ENCODE data around the gene INSM2.
A peak's percentile ranks its signal among the peaks of the same experiment; 100 is the strongest.

The INSM2 gene, protein sequence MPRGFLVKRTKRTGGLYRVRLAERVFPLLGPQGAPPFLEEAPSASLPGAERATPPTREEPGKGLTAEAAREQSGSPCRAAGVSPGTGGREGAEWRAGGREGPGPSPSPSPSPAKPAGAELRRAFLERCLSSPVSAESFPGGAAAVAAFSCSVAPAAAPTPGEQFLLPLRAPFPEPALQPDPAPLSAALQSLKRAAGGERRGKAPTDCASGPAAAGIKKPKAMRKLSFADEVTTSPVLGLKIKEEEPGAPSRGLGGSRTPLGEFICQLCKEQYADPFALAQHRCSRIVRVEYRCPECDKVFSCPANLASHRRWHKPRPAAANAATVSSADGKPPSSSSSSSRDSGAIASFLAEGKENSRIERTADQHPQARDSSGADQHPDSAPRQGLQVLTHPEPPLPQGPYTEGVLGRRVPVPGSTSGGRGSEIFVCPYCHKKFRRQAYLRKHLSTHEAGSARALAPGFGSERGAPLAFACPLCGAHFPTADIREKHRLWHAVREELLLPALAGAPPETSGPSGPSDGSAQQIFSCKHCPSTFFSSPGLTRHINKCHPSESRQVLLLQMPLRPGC

DNA sequence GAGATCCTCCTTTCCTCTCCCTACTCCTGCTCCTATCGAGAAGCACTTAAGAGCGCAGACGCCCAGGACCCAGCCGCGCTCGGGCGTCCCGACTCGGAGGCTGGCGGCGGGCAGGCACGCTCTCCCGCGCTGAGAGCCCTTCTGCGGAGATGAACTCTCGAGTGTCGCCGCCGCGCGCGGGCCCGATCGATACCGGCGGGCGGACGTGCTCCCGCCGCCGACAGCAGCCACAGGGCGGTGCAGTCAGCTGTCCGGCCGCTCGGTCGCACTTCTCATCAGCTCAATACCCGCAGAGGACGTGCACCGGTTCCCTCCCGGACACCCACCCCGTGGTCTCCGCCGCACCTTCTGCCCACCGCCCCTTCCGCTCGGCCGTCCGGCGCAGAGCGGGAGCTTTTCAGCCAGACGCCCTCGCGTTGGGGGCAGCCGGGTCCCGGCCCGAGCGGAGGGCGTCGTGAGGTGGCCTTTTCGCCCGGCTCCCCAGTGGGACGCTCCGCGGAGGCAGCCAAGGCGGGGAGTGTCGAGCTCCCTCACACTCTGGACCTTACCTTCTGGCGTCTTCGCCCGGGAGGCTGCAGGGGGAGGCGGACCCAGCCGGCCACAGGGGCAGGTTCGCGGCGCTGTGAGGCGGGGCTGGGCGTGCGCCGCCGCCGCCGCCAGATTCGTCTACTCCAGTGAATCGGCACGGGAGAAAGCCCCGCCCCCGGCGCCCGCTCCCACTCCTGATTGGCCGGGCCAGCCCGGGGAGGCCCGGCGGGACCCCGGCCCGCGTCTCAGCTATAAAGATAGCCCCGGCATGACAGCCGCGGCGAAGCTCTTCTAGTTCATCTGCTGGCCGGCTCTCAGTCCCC lies at the start of gene INSM2:
TSS of gene INSM2 (plus strand) at position 808 of the 851 bp plus-strand sequence. CDS start 89 bp downstream, outside the sequence.
- DNase-seq, result peak; percentile 63

DNA sequence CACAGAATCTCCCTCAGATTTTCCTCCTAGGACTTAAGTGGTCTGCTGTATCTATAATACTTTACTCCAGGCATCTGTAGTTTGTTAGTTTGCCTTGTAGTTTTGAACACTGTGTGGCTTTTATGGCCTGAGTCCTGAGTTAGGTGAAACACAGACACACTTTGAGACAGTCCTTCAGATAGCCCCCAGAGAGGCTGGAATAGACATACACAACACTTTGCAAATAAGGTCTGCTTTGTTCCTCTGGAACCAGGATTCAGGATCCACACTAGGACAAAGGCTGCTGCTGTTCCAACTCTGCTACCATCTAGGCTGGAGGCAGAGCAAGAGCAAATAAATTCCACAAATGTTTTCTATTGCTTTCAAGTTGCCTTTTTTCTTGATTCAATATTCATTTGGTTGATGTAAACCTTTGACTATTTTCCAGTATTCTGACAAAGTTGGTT lies 41.4 kb upstream of the INSM2 start:
- no peak for DNase-seq

DNA sequence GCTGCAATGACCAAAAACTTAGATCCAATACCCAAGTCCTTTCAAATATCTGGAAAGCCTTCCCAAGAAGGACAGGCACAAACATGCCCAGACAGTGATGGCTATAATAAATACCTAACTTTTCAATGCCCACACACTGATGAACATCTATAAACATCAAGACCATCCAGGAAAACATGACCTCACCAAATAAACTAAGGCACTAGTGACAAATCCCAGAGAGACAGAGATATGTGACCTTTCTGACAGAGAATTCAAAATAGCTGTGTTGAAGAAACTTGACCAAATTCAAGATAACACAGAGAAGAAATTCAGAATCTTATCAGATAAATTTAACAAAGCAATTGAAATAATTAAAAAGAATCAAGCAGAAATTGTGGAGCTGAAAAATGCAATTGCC lies 38.7 kb upstream of the INSM2 start:
- no peak for DNase-seq

DNA sequence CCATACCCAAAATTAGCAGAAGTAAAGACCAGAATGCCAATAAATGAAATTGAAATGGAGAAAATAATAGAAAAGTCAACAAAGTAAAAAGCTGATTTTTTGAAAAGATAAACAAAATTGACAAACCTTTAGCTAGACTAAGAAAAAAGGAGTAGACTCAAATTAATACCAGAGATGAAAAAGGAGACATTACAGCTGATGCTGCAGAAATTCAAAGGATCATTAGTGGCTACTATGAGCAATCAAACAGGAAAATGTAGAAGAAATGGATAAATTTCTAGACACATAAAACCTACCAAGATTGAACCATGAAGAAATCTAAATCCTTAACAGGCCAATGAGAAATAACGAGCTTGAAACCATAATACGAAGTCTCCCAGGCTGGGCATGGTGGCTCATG lies 34.8 kb upstream of the INSM2 start:
- DNase-seq, result no peak

DNA sequence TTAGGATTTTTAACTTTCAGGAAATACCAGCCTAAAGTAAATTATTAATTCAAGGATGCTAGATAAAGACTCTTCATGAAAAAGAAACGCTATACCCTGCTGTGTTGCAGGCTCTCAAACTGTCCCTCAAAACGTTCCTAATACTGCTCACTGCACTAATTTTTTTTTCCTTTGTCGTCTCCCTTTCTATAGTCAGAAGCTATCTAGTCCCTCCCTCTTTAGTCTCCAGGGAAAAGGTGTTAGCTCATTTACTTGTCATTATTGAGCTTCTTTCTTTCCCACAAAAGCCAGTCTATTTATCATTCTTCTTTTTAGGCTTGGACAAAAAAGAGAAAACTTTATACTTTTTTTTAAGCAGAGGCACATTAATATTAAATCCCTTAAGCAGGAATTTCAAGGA lies 30.3 kb upstream of the INSM2 start:
- no peak for DNase-seq

DNA sequence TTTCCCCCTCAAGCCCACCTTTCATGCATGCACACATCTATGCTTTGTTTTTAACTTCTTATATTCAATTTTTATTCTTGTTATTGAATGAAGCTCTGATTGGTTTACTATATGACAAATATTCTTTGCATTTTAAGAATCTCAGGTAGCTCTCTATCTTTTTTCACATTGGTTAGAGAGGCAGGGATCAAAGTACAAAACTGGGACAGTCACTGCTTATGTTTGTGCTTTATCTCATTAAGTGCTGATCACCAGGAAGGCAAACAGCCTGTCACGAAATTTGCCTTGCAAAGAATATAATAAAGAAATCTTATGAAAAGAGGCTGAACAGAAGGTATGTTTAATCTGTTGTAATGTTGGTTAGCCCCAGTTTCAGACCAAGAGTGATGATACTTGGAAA lies 29.7 kb upstream of the INSM2 start:
- DNase-seq, result no peak

DNA sequence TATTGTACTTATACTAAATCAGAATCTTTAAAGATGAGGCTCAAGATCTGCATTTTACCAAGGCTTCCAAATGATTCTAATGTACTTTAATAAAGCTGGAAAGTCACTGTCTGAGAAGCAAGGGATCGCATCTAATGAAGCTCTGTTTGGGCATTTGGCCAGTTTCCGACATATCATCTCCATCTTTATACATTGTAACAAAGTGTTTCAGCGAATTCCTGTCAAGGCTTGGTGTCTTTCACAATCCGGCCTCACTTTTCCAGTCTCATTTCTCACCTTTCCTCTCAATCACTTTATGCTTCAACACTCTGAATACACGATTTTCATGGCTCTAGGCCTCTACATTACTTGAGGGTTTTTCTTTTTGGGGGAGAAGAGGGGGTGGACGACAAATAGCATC lies 27.5 kb upstream of the INSM2 start:
- no peak for DNase-seq

DNA sequence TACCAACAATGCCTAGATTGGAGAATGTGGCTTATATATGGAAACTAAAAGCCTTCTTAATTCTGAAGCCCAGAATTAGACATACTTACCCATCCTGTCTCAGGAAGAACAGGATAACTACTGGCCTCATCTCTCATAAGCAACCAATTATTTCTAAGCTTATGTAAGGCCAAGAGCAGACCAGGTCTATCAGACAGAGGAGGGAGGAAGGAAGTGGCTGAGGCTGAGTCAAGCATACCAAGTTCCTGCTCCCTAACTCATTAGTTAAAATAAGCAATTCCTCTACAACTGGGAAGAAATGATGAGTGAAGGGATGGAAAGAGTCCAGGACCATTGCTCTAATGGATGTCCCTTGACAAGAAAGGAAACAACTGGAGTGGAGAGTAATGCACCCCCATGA lies 27.0 kb upstream of the INSM2 start:
- DNase-seq, result no peak

DNA sequence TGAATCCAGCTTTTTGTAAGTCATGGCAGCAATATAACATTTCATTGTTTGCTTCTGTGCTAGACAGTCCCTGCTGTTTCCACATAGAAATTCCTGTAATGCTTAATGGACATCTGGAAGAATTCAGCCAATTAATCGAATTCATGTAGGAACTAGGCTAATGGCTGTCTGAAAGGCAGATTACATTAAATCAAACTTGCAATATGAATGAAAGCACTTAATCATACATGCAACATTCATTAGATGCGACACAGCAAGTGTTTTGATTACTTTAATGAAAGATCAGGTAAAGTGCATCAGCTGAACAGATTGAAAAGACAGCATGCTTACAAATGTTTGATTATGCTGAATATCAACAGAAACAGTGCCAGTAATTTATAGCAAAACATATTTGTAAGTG lies 24.1 kb upstream of the INSM2 start:
- no peak for DNase-seq

DNA sequence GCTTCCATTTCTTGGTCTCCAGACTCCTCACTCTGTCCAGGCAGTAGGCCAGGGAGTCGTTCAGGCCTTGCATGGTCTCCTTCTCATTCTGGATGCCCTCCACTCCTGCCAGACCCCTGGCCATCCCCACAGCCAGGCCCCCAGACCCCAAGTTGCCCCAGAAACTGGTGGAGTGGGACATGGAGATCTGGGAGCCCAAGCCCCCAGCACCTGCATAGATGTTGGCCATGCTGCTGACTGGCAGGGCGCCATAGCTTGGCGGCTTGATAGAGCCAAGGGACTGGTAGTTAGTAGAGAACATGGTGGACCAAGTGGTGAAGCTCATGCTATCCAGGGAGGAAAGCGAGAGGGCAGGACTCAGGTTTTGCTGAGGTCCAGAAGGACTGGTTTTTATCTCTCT lies 21.2 kb upstream of the INSM2 start:
- no peak for DNase-seq

DNA sequence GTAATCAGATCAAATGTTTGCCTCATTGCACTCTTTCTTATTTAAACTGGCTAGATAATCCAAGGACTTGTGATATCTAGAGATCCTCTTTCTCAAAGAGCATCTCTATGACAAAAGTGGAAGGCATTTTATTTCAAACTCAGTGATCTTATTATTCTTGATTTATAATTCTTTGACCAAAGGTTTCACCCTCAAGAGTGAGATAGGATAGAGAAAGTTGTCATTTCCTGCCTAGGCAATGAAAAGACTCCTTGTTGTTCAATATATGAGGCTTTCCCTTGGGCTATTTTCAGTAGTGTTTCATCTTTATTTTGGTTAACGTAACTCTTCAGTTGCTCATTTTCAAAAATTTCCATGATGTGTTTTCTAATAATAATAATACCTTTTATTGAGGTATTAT lies 18.0 kb upstream of the INSM2 start:
- no peak for DNase-seq

DNA sequence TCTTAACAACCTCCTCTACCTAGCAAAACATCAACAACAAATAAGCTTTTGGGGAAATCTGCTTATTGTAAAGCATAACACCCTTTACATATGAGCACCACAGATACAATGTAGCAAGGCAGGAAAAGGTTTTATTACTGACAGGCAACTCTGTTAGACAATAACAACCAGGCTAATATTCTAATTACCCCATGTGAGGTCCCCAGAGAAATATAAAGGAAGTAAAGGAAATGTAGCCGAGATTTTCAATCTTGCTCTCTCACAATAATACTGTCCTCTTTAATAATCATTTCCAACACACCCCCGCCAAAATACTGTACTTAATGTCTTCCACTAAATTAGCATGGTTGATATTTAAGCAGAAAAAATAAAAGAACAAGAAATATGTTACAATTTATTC lies 14.0 kb upstream of the INSM2 start:
- no peak for DNase-seq

DNA sequence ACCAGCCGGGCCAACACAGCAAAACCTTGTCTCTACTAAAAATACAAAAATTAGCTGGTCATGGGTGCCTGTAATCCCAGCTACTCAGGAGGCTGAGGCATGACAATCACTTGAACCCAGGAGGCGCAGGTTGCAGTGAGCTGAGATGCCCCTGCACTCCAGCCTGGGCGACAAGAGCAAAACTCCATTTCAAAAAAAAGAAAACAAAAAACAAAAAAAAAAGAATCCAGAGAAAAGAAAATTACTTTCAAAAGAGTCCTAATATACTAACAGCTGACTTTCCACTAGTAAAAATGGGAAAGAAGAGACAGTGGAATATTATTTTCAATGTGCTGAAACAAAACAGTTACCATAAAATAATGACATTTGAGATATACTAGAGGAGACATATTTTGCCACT lies 8.3 kb upstream of the INSM2 start:
- no peak for DNase-seq

DNA sequence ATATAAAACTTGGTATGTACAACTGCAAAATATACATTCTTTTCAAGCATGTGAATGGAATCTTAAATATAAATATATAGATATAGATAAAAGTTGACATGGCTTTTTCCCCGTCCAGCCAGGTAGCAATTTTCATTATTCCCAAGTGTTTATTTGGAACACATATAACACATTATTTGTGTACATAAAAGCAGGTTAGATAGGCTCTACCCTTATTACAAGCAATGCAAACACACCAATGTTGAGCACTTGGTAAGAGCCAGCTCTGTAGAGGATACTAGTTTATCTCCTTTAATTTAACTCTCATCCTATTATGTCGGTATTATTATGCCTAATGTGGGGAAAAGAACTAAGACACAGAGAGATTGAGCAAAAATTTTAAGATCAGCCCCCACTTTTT lies 7.0 kb upstream of the INSM2 start:
- no peak for DNase-seq

DNA sequence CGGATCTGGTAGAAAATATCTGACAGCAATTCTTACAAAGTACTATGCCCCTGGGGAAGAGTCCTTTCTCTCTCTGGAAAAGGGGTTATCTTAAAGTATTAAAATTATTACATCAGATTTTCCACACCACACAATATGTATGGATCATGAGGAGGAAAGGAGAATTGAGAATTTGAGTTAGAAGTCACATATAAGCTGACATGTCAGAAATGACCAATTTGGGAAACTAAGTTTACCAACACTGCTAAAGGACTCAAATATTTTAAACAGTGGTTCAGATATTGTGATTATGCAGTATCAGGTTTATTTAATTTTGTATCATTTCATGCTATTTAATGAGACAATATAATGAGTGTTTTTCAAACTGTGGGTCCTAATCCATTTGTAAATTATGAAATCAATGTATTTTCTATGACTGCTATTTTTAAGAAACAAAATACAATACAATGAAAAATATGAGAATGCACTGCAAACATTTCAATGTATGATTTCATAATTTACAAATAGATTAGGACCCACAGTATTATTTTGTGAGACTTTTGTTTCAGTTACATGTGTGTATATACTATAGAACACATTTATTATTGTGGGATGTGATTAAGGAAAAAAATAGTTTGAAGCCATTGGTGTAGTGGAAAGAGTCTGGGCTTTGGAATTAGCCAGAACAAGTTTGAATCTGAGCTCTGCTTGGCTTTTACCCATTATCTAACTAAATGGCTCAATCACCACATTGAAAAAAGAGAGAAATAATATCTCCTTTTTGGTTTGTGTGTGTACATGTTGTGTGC lies 1.8 kb upstream of the INSM2 start:
- no peak for DNase-seq

DNA sequence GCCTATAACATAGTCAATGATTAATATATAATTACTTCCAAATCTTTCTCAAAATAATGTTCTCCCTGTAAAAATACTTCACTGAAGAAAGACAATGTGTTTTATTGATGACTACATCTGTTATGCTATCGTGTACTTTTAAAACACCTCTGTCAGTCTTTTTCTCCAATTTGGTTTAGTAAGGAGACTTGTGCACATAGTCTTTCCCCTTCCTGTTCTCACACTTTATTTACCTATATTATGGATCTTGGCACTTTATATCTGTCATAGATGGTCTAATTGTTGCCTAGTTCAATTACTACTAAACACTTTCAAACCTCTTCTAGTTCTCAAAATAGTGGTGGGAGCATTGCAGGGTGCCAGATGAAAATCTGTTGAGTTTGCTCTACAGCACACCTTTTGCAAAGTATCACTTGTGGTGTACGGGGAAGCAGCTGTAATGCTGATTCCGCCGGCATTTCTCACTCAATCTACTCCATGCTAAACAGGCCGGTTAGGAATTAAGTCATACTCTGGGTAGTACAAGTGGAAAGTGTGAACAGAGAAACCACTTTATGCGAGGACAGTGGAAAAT lies 1.1 kb upstream of the INSM2 start:
- no peak for DNase-seq

DNA sequence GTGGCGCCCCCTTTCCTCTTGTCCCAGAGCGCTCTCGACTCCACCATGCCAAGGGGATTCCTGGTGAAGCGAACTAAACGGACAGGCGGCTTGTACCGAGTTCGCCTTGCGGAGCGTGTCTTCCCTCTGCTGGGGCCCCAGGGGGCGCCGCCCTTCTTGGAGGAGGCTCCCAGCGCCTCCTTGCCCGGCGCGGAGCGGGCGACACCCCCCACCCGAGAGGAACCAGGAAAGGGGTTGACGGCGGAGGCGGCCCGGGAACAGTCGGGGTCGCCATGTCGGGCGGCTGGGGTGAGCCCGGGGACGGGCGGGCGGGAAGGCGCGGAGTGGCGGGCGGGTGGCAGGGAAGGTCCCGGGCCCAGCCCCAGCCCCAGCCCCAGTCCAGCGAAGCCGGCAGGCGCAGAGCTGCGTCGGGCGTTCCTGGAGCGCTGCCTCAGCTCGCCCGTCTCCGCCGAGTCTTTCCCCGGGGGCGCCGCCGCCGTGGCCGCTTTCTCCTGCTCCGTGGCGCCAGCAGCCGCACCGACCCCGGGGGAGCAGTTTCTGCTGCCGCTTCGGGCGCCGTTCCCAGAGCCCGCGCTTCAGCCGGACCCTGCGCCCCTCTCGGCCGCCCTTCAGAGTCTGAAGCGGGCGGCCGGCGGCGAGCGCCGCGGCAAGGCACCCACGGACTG lies 376 bp downstream of the INSM2 start:
- DNase-seq, result no peak

DNA sequence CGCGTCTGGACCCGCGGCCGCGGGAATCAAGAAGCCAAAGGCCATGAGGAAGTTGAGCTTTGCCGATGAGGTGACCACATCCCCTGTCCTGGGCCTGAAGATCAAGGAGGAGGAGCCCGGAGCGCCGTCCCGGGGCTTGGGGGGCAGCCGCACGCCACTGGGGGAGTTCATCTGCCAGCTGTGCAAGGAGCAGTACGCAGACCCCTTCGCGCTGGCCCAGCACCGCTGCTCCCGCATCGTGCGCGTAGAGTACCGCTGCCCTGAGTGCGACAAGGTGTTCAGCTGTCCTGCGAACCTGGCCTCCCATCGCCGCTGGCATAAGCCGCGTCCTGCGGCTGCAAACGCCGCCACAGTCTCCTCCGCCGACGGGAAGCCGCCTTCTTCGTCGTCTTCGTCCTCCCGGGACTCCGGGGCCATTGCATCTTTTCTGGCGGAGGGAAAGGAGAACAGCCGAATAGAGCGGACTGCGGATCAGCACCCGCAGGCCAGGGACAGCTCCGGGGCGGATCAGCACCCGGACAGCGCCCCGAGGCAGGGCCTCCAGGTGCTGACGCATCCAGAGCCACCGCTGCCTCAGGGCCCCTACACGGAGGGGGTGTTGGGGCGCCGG lies 1.0 kb downstream of the INSM2 start:
- peak; percentile 89 for DNase-seq

DNA sequence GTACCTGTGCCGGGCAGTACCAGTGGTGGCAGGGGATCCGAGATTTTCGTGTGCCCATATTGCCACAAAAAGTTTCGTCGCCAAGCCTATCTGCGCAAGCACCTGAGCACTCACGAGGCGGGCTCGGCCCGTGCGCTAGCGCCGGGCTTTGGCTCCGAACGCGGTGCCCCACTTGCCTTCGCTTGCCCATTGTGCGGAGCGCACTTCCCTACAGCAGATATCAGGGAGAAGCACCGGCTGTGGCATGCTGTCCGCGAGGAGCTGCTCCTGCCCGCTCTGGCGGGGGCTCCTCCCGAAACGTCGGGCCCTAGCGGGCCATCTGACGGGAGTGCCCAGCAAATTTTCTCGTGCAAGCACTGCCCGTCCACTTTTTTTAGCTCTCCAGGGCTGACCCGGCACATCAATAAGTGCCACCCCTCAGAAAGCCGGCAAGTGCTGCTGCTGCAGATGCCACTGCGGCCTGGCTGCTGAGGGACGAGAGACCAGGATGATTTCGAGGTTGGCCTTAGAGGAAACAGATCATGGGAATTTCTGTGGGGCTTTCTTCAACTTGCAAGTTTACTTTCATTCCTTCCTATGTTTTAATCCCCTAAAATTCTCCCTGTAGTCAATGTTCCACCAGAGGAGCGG lies 1.6 kb downstream of the INSM2 start:
- DNase-seq, result no peak

DNA sequence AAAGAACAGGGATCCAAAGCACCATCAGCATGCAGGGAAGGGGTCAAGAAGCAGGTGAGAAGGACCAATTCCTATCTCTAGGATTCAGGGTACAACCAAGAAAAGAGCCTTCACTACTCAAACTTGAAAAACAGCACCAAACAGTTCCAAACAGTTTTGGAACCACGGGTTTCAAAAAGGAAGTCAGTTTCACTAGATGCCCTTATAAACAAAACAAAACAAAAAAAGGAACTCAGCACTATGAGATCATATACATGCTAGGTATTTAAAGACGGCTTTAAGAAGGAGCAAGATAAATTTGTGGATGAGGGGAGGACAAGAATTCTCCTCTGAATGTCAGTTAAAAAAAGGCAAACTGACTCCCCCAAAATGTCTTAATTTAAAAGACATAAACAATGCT lies 6.0 kb downstream of the INSM2 start:
- no peak for DNase-seq

DNA sequence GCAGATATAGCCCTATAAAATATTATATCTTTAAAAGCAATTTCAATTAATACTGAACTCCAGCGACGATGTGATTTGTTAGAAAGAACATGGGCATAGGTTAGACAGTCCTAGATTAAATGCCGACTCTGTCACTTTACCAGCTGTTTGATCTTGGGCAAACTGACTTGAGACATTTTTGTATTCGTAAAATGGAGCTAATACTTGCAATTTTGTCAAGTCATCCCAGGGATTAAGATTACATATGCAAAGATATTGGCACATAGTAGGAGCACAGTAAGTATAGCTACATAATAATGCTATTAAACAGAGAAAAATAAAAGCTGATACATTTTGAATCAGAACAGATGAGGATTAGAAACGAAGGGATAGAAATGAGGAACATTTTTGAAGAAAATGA lies 9.0 kb downstream of the INSM2 start:
- DNase-seq, result no peak
